SW480 (cell line): ENCODE data around the gene PLEKHA6.

Experiments used
- DNase-seq: peaks from one replicate; pipeline ENCODE4 v3.0.0-alpha.2; 2016; ENCODE audit warnings: low spot score

Gene PLEKHA6

GRCh38 chr1:204357551-204358490, 1.9 kb downstream of the PLEKHA6 start:
- no peak for DNase-seq

- no peak for DNase-seq
Measured at GRCh38 chr1:204356997-204357396, 2.7 kb downstream of the PLEKHA6 start.

GRCh38 chr1:204355913-204356312, 3.8 kb downstream of the PLEKHA6 start:
- DNase-seq, result no peak

- no peak for DNase-seq
Measured at GRCh38 chr1:204354579-204354978, 5.2 kb downstream of the PLEKHA6 start.

- DNase-seq, result no peak
Measured at GRCh38 chr1:204353213-204353910, 6.4 kb downstream of the PLEKHA6 start.

GRCh38 chr1:204350857-204351573, 8.7 kb downstream of the PLEKHA6 start:
- no peak for DNase-seq

GRCh38 chr1:204350312-204350711, 9.4 kb downstream of the PLEKHA6 start:
- no peak for DNase-seq

- no peak for DNase-seq
Measured at GRCh38 chr1:204349602-204350001, 10.1 kb downstream of the PLEKHA6 start.

- no peak for DNase-seq
Measured at GRCh38 chr1:204348722-204349121, 11.0 kb downstream of the PLEKHA6 start.

- no peak for DNase-seq
Measured at GRCh38 chr1:204348242-204348641, 11.5 kb downstream of the PLEKHA6 start.

- DNase-seq, result no peak
Measured at GRCh38 chr1:204345941-204346645, 13.6 kb downstream of the PLEKHA6 start.

GRCh38 chr1:204345438-204345841, 14.3 kb downstream of the PLEKHA6 start:
- no peak for DNase-seq

GRCh38 chr1:204344665-204345355, 14.9 kb downstream of the PLEKHA6 start:
- DNase-seq, result no peak

- no peak for DNase-seq
Measured at GRCh38 chr1:204343802-204344201, 15.9 kb downstream of the PLEKHA6 start.

GRCh38 chr1:204343247-204343646, 16.5 kb downstream of the PLEKHA6 start:
- DNase-seq, result no peak

- no peak for DNase-seq
Measured at GRCh38 chr1:204342310-204342709, 17.4 kb downstream of the PLEKHA6 start.

- DNase-seq, result no peak
Measured at GRCh38 chr1:204341380-204341779, 18.3 kb downstream of the PLEKHA6 start.

GRCh38 chr1:204340081-204340889, 19.4 kb downstream of the PLEKHA6 start:
- no peak for DNase-seq

- no peak for DNase-seq
Measured at GRCh38 chr1:204339541-204339940, 20.2 kb downstream of the PLEKHA6 start.

GRCh38 chr1:204338997-204339396, 20.7 kb downstream of the PLEKHA6 start:
- no peak for DNase-seq
